Heart right ventricle (tissue), 16 donors: ENCODE measurements around the gene IGFLR1. TPM values are rescaled to one million over a fixed set of nuclear protein-coding genes. Genes with fewer than 3 reads are reported as not detected.

Experiments used
- ATAC-seq, 8 donors: fragments of 200-7000 bp; cut with Tn5 transposase; one replicate each; pipeline ENCODE4 v1.9.1; 2020; ENCODE audit warnings: mild to moderate bottlenecking in 8 of 8, moderate library complexity in 8 of 8, moderate number of reproducible peaks in 1 of 8
- DNase-seq, 2 donors: peaks; one replicate each; pipeline ENCODE4 v3.0.0-alpha.2; 2020
- H3K27ac ChIP-seq, 10 donors: fragments of 200-600 bp; sonication (generic) in 2 of 10; one replicate each; pipeline versions ENCODE4 v1.5.0 to v1.8.0; 2020 to 2022; ENCODE audit warnings: mild to moderate bottlenecking in 3 of 10
- H3K27me3 ChIP-seq, 7 donors: fragments of 200-600 bp; one replicate each; pipeline ENCODE4 v1.8.0; 2021 to 2022; ENCODE audit warnings: mild to moderate bottlenecking in 2 of 7
- H3K36me3 ChIP-seq, 9 donors: fragments of 200-600 bp; sonication (generic) in 1 of 9; one replicate each; pipeline versions ENCODE4 v1.5.0 to v1.8.0; 2020 to 2022; ENCODE audit warnings: mild to moderate bottlenecking in 2 of 9
- H3K4me1 ChIP-seq, 9 donors: fragments of 200-600 bp; sonication (generic) in 1 of 9; one replicate each; pipeline versions ENCODE4 v1.5.0 to v1.8.0; 2020 to 2022; ENCODE audit warnings: mild to moderate bottlenecking in 4 of 9
- H3K4me3 ChIP-seq, 10 donors: fragments of 200-600 bp; sonication (generic) in 2 of 10; one replicate each; pipeline versions ENCODE4 v1.5.0 to v1.8.0; 2020 to 2022; ENCODE audit warnings: mild to moderate bottlenecking in 7 of 10, moderate library complexity in 2 of 10
- H3K9me3 ChIP-seq, 11 donors: fragments of 200-600 bp in 10 of 11; sonication (generic) in 2 of 11; one replicate each; pipeline versions ENCODE4 v1.5.0 to v1.8.0; 2013 to 2022; ENCODE audit warnings: mild to moderate bottlenecking in 2 of 11, control low read depth in 1 of 11, moderate library complexity in 1 of 11
- WGBS, 2 donors: extraction: QIAGEN DNeasy Blood & Tissue Kit; methylation state at CpG; one replicate each; pipeline ENCODE4 v1.1.7; 2013; ENCODE audit warnings: inconsistent platforms in 1 of 2; 5-methylcytosine and 5-hydroxymethylcytosine counted together
- intact Hi-C, 10 donors: fragments of 100-400 bp; cut with DNase I; formaldehyde crosslinking; loops; one replicate each; pipeline versions ENCODE4 v1.11.1 to v1.14.2; 2022
- polyA plus RNA-seq, 2 donors: library from polyadenylated mRNA; stranded (reverse); fragments of 200-250 nt; gene quantifications; one replicate each; pipeline ENCODE4 v1.2.3, GENCODE V29; 2013
- total RNA-seq, 10 donors: library from RNA; stranded (reverse); fragmentation: NEBNext Ultra II Directional in 3 of 10; extraction: Animal tissue kit (Norgen Biotek cat#: 25700) in 3 of 10; gene quantifications; one replicate each; pipeline versions ENCODE4 v1.2.1 to v1.2.4, GENCODE V29; 2021 to 2023
- TF ChIP-seq, protein P1 (sequence below), 9 donors: fragments of 200-600 bp; sonication (generic) in 2 of 9; IDR thresholded peaks; one replicate each; pipeline versions ENCODE4 v1.5.0 to v1.8.0; 2021 to 2022; ENCODE audit warnings: antibody characterized with exemption in 9 of 9, mild to moderate bottlenecking in 5 of 9, moderate library complexity in 1 of 9
- donor health status: Arrhythmogenic right ventricular cardiomyopathy.
- donor health status: ischemic (EF 13 %, LVEDD 7.1; RV severe dilation, severe dysfunction).
- donor health status: healthy with polysubstance abuse.
- donor health status: DM: no; HTN: yes; CAD: no.
- donor health status: DM: no; HTN: no; CAD: no.
- donor health status: ischemic (EF 25% LVEDD 6.9; RV normal size, moderate dysfunction).
- donor health status: ischemic (EF 25% LVEDD 5.7; RV mildly dilated, moderate dysfunction).
- donor health status: healthy.
- donor health status: DM: yes; HTN: yes; CAD: no.
- donor health status: Ischemic cardiomyopathy.
- donor health status: ischemic (EF 35%, LVEDD 5.7; RV mildly dilated, moderate dysfunction).
- donor health status: nonischemic (EF 11% LVEDD 7.7; RV severe dilation, severe dysfunction).
- donor health status: DM: yes; HTN: yes; CAD: no.
- donor health status: PGD.
- donor health status: ischemic (EF 29% LVEDD 5.4; RV normal size, mild dysfunction).
- donor health status: nonischemic (EF 23%, LVEDD 6.1; RV moderate dilation, normal function).

IGFLR1 gene
- total and polyA plus RNA-seq, 12 donors, result 1.1 to 17.1 (median 2.5) TPM

- ATAC-seq (no peak), DNase-seq (no peak)
- Histone ChIP-seq H3K4me3 (no peak overlapping the region), H3K36me3 (peaks cover 0 to 63% (median 0%) of the 10 kb centered on the region in 9 donors), H3K4me1 (peaks cover 0 to 8% (median under 1%) of the 10 kb centered on the region in 9 donors), H3K27ac (no peak overlapping the region), H3K27me3 (no peaks in the 10 kb centered on the region), H3K9me3 (no peaks in the 10 kb centered on the region)
- WGBS, 2 donors, result 93 to 95% methylated on average over 16 of the region's 16 CpGs
- intact Hi-C loops, result no loop called here
- TF ChIP-seq, protein P1, sequence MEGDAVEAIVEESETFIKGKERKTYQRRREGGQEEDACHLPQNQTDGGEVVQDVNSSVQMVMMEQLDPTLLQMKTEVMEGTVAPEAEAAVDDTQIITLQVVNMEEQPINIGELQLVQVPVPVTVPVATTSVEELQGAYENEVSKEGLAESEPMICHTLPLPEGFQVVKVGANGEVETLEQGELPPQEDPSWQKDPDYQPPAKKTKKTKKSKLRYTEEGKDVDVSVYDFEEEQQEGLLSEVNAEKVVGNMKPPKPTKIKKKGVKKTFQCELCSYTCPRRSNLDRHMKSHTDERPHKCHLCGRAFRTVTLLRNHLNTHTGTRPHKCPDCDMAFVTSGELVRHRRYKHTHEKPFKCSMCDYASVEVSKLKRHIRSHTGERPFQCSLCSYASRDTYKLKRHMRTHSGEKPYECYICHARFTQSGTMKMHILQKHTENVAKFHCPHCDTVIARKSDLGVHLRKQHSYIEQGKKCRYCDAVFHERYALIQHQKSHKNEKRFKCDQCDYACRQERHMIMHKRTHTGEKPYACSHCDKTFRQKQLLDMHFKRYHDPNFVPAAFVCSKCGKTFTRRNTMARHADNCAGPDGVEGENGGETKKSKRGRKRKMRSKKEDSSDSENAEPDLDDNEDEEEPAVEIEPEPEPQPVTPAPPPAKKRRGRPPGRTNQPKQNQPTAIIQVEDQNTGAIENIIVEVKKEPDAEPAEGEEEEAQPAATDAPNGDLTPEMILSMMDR (IDR thresholded peaks at IDR 0.05), result no peak
Observed at GRCh38 chr19:35780058-35780457, 37.8 kb upstream of the IGFLR1 start.

DNA sequence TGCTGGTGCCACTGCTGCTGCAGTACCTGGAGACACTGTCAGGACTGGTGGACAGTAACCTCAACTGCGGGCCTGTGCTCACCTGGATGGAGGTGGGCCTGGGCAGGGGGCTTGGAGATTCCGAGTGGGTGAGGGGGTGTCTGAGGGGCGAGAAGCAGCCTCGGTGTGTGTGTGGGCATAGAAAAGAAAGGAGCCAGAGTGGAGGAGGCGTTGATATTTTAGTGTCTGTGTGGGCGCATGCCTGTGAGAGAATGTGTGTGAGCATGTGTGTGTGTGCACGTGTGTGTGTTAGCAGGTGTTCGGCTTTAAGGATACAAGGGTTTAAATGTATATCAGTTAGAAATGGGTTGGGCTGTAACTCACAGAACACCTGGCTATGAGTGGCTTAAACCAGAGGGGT lies 36.8 kb upstream of the IGFLR1 start:
- TF ChIP-seq, protein P1 (IDR thresholded peaks at IDR 0.05), result no peak
- Histone ChIP-seq H3K27ac (no peak overlapping the region), H3K4me3 (no peak overlapping the region), H3K9me3 (no peaks in the 10 kb centered on the region), H3K4me1 (peaks cover 0 to 18% (median 7%) of the 10 kb centered on the region in 9 donors), H3K36me3 (peaks cover 0 to 61% (median 0%) of the 10 kb centered on the region in 9 donors), H3K27me3 (no peaks in the 10 kb centered on the region)
- ATAC-seq (no peak), DNase-seq (no peak)
- intact Hi-C loops, result loop anchor here in 2 of 10 donors (10.0 kb wide), 1 partner anchor 156 kb away; the partner anchor contains the start of gene LRFN3 (in 2 of the 2)
- WGBS, 2 donors, result 93 to 94% methylated on average over 8 of the region's 8 CpGs

- Histone ChIP-seq H3K36me3 (peaks cover 0 to 55% (median 0%) of the 10 kb centered on the region in 9 donors), H3K9me3 (no peaks in the 10 kb centered on the region)
- intact Hi-C loops, result loop anchor here in 2 of 10 donors (10.0 kb wide), 1 partner anchor 157 kb away; the partner anchor contains the start of gene LRFN3 (in 2 of the 2)
Observed at GRCh38 chr19:35777961-35778360, 35.7 kb upstream of the IGFLR1 start.

GRCh38 chr19:35777086-35777841 lies 35.0 kb upstream of the IGFLR1 start:
- intact Hi-C loops, result loop anchor here in 2 of 10 donors (10.0 kb wide), 1 partner anchor 158 kb away; the partner anchor contains the start of gene LRFN3 (in 2 of the 2)
- ATAC-seq, result no peak

More at GRCh38 chr19:35777961-35778360, 35.7 kb upstream of the IGFLR1 start:
- WGBS, 2 donors, result 80 to 94% methylated on average over 7 of the region's 7 CpGs
- H3K4me3 ChIP-seq, result no peak overlapping the region
- peaks cover 0 to 18% (median 7%) of the 10 kb centered on the region in 9 donors for H3K4me1 ChIP-seq
- no peak overlapping the region for H3K27ac ChIP-seq
- TF ChIP-seq, protein P1 (IDR thresholded peaks at IDR 0.05), result no peak
- ATAC-seq (no peak), DNase-seq (no peak)
- no peaks in the 10 kb centered on the region for H3K27me3 ChIP-seq

More at GRCh38 chr19:35777086-35777841, 35.0 kb upstream of the IGFLR1 start:
- 64 to 74% methylated on average over 19 of the region's 19 CpGs for WGBS, 2 donors
- TF ChIP-seq, protein P1 (IDR thresholded peaks at IDR 0.05), result no peak
- Histone ChIP-seq H3K36me3 (peaks cover 0 to 48% (median 0%) of the 10 kb centered on the region in 9 donors), H3K4me3 (no peak overlapping the region), H3K27me3 (no peaks in the 10 kb centered on the region), H3K4me1 (peaks cover 0 to 18% (median 7%) of the 10 kb centered on the region in 9 donors), H3K27ac (no peak overlapping the region), H3K9me3 (no peaks in the 10 kb centered on the region)
- no peak for DNase-seq
